Spleen (tissue), 7 donors: ENCODE data around the gene PHLPP2.

Experiments
- POLR2A ChIP-seq, 3 donors: fragments of 450-650 bp; IDR thresholded peaks; one replicate each; pipeline ENCODE4 v1.5.1; 2017; ENCODE audit warnings: antibody characterized with exemption in 3 of 3, mild to moderate bottlenecking in 1 of 3
- POLR2AphosphoS5 ChIP-seq, 3 donors: sonication (generic); formaldehyde crosslinking; IDR thresholded peaks; one replicate each; pipeline ENCODE4 v1.5.1; 2017; ENCODE audit warnings: antibody characterized with exemption in 3 of 3
- TF ChIP-seq, protein P1 (sequence below), 11 experiments: fragments of 200-600 bp in 7 of 11; fragments of 450-650 bp in 4 of 11; sonication (generic) in 4 of 11; IDR thresholded peaks in 8 of 11; conservative IDR thresholded peaks in 3 of 11; 1 replicate in 7 of 11; 2 replicates in 4 of 11; pipeline versions ENCODE4 v1.4.0 to v1.8.0; 2016 to 2021; ENCODE audit warnings: antibody characterized with exemption in 11 of 11, inconsistent platforms in 4 of 11, mild to moderate bottlenecking in 1 of 11
- donor health status: DM: no; HTN: no; CAD: no; lungs with moderate emphysema.
- donor health status: DM: no; HTN: no; CAD: no.
- donor health status: DM: no; HTN: no; CAD: no.

DNA sequence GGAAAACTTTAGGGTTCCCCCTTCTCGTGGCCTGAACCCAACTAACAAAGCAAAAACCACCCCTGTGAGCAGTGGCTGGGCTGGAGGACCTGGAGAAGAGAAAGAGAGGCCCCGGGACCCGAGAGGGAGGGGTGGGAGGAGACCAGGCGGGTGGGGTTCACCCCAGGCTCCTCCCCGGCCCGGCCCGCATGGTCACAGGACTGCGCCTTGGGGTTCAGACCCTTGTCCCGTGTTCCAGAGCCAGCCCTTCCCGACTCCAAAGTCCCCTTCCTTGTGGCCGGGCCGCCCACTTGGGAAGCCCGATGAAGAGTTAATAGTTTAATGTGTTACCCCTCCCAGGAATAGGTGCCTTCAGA lies 97.7 kb downstream of the PHLPP2 start:
- no peak for TF ChIP-seq POLR2AphosphoS5 (IDR thresholded peaks at IDR 0.05)
- TF ChIP-seq, protein P1, sequence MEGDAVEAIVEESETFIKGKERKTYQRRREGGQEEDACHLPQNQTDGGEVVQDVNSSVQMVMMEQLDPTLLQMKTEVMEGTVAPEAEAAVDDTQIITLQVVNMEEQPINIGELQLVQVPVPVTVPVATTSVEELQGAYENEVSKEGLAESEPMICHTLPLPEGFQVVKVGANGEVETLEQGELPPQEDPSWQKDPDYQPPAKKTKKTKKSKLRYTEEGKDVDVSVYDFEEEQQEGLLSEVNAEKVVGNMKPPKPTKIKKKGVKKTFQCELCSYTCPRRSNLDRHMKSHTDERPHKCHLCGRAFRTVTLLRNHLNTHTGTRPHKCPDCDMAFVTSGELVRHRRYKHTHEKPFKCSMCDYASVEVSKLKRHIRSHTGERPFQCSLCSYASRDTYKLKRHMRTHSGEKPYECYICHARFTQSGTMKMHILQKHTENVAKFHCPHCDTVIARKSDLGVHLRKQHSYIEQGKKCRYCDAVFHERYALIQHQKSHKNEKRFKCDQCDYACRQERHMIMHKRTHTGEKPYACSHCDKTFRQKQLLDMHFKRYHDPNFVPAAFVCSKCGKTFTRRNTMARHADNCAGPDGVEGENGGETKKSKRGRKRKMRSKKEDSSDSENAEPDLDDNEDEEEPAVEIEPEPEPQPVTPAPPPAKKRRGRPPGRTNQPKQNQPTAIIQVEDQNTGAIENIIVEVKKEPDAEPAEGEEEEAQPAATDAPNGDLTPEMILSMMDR (IDR thresholded peaks at IDR 0.05 in 8 of 11, conservative IDR thresholded peaks at IDR 0.05 in 3 of 11), result no peak
- no peak for TF ChIP-seq POLR2A (IDR thresholded peaks at IDR 0.05)
